T-helper 17 cell (primary cell): ENCODE results near the gene TBX1. TPM values are rescaled to one million over a fixed set of nuclear protein-coding genes. Genes with fewer than 3 reads are reported as not detected.
A peak's percentile ranks its signal among the peaks of the same experiment; 100 is the strongest.

ENCODE experiments used
- ATAC-seq: fragments of 150-1000 bp; cut with Tn5 transposase; 2 replicates; pipeline ENCODE4 v1.10.0; 2021; ENCODE audit warnings: mild to moderate bottlenecking, moderate library complexity
- DNase-seq, 3 donors: peaks; one replicate each; pipeline versions ENCODE4 v3.0.0 to v3.0.0-alpha.2; 2020 to 2021
- H3K9me3 ChIP-seq: one replicate; pipeline ENCODE4 v1.7.0; 2013; ENCODE audit warnings: low read length, mild to moderate bottlenecking; ENCODE audit not compliant: control insufficient read depth, poor library complexity, severe bottlenecking
- H3K27ac Mint-ChIP-seq: one replicate; pipeline ENCODE4 v1.8.0; 2022; ENCODE audit warnings: mild to moderate bottlenecking, moderate library complexity, mixed read lengths
- H3K27me3 Mint-ChIP-seq: one replicate; pipeline ENCODE4 v1.8.0; 2022; ENCODE audit warnings: mixed read lengths
- H3K36me3 Mint-ChIP-seq: one replicate; pipeline ENCODE4 v1.8.0; 2022; ENCODE audit warnings: low read depth, mixed read lengths
- H3K4me1 Mint-ChIP-seq: one replicate; pipeline ENCODE4 v1.8.0; 2022; ENCODE audit warnings: mild to moderate bottlenecking, mixed read lengths
- H3K4me3 Mint-ChIP-seq: one replicate; pipeline ENCODE4 v1.8.0; 2022; ENCODE audit warnings: mild to moderate bottlenecking, moderate library complexity, mixed read lengths
- total RNA-seq, 4 donors: library from RNA in 2 of 4; stranded (reverse) in 2 of 4; gene quantifications; one replicate each; pipeline ENCODE4 v1.2.3 and lab custom pipeline; 2022 to 2026

The TBX1 gene
- total RNA-seq, 2 donors from 2014 or later = not detected

- peaks cover 14% of the 10 kb centered on the region for H3K36me3 Mint-ChIP-seq
- H3K9me3 ChIP-seq = no peaks in the 10 kb centered on the region
- DNase-seq = no peak
- ATAC-seq = no peak
- H3K4me1 Mint-ChIP-seq = peaks cover 13% of the 10 kb centered on the region
- H3K27ac Mint-ChIP-seq = no peak overlapping the region
- H3K4me3 Mint-ChIP-seq = peak overlapping the region; percentile 74
- H3K27me3 Mint-ChIP-seq = peaks cover 63% of the 10 kb centered on the region
Measured at GRCh38 chr22:19764636-19765476, 4.3 kb downstream of the TBX1 start.

- DNase-seq (no peak), ATAC-seq (peak; percentile 52)
- H3K4me1 Mint-ChIP-seq = peaks cover 8% of the 10 kb centered on the region
- peaks cover 13% of the 10 kb centered on the region for H3K36me3 Mint-ChIP-seq
- peaks cover 65% of the 10 kb centered on the region for H3K27me3 Mint-ChIP-seq
- H3K27ac Mint-ChIP-seq = no peak overlapping the region
- no peaks in the 10 kb centered on the region for H3K9me3 ChIP-seq
- H3K4me3 Mint-ChIP-seq = peak overlapping the region; percentile 74
Measured at GRCh38 chr22:19765477-19766239, 5.1 kb downstream of the TBX1 start.

GRCh38 chr22:19766240-19766510, 5.6 kb downstream of the TBX1 start:
- Mint-ChIP-seq H3K27ac (no peak overlapping the region), H3K27me3 (peaks cover 68% of the 10 kb centered on the region), H3K4me1 (peaks cover 8% of the 10 kb centered on the region), H3K36me3 (peaks cover 13% of the 10 kb centered on the region), H3K4me3 (no peak overlapping the region)
- ATAC-seq = no peak
- no peaks in the 10 kb centered on the region for H3K9me3 ChIP-seq
- DNase-seq = no peak

GRCh38 chr22:19766511-19767426, 6.2 kb downstream of the TBX1 start:
- Mint-ChIP-seq H3K27ac (no peak overlapping the region), H3K27me3 (peaks cover 74% of the 10 kb centered on the region), H3K4me3 (peak overlapping the region; percentile 55), H3K4me1 (peaks cover 6% of the 10 kb centered on the region), H3K36me3 (peaks cover 11% of the 10 kb centered on the region)
- no peaks in the 10 kb centered on the region for H3K9me3 ChIP-seq
- peak; percentile 75 for ATAC-seq
- peak in 2 of 3 donors; percentile 16 to 32 for DNase-seq

GRCh38 chr22:19767427-19768341, 7.1 kb downstream of the TBX1 start:
- Mint-ChIP-seq H3K27ac (no peak overlapping the region), H3K27me3 (peaks cover 76% of the 10 kb centered on the region), H3K36me3 (peaks cover 10% of the 10 kb centered on the region), H3K4me3 (no peak overlapping the region), H3K4me1 (peaks cover 8% of the 10 kb centered on the region)
- peak; percentile 27 for ATAC-seq
- no peak for DNase-seq
- no peaks in the 10 kb centered on the region for H3K9me3 ChIP-seq

- H3K9me3 ChIP-seq = no peaks in the 10 kb centered on the region
- DNase-seq = no peak
- H3K27ac Mint-ChIP-seq = no peak overlapping the region
- ATAC-seq = no peak
- no peak overlapping the region for H3K4me3 Mint-ChIP-seq
- peaks cover 78% of the 10 kb centered on the region for H3K27me3 Mint-ChIP-seq
- peaks cover 8% of the 10 kb centered on the region for H3K4me1 Mint-ChIP-seq
- H3K36me3 Mint-ChIP-seq = peaks cover 10% of the 10 kb centered on the region
Measured at GRCh38 chr22:19769393-19769715, 8.8 kb downstream of the TBX1 start.

GRCh38 chr22:19770349-19771220, 10.0 kb downstream of the TBX1 start:
- Mint-ChIP-seq H3K27ac (no peak overlapping the region), H3K4me3 (no peak overlapping the region), H3K4me1 (peaks cover 8% of the 10 kb centered on the region), H3K27me3 (peaks cover 70% of the 10 kb centered on the region), H3K36me3 (peaks cover 8% of the 10 kb centered on the region)
- H3K9me3 ChIP-seq = no peaks in the 10 kb centered on the region
- DNase-seq (no peak), ATAC-seq (no peak)

- Mint-ChIP-seq H3K27me3 (peaks cover 72% of the 10 kb centered on the region), H3K4me1 (peaks cover 15% of the 10 kb centered on the region), H3K4me3 (no peak overlapping the region), H3K36me3 (peaks cover 8% of the 10 kb centered on the region), H3K27ac (no peak overlapping the region)
- DNase-seq = no peak
- no peak for ATAC-seq
- H3K9me3 ChIP-seq = no peaks in the 10 kb centered on the region
Measured at GRCh38 chr22:19772422-19772672, 11.8 kb downstream of the TBX1 start.

GRCh38 chr22:19772673-19773469, 12.3 kb downstream of the TBX1 start:
- H3K36me3 Mint-ChIP-seq = peaks cover 8% of the 10 kb centered on the region
- no peaks in the 10 kb centered on the region for H3K9me3 ChIP-seq

GRCh38 chr22:19773470-19774040, 13.0 kb downstream of the TBX1 start:
- ATAC-seq (no peak), DNase-seq (no peak)
- peaks cover 77% of the 10 kb centered on the region for H3K27me3 Mint-ChIP-seq
- H3K9me3 ChIP-seq = no peaks in the 10 kb centered on the region
- peaks cover 8% of the 10 kb centered on the region for H3K36me3 Mint-ChIP-seq
- H3K27ac Mint-ChIP-seq = no peak overlapping the region
- H3K4me1 Mint-ChIP-seq = peaks cover 12% of the 10 kb centered on the region
- no peak overlapping the region for H3K4me3 Mint-ChIP-seq

More at GRCh38 chr22:19772673-19773469, 12.3 kb downstream of the TBX1 start:
- peaks cover 72% of the 10 kb centered on the region for H3K27me3 Mint-ChIP-seq
- H3K4me3 Mint-ChIP-seq = no peak overlapping the region
- ATAC-seq (no peak), DNase-seq (no peak)
- H3K4me1 Mint-ChIP-seq = peaks cover 12% of the 10 kb centered on the region
- H3K27ac Mint-ChIP-seq = no peak overlapping the region

GRCh38 chr22:19774628-19775027, 14.1 kb downstream of the TBX1 start:
- no peak for ATAC-seq

More at GRCh38 chr22:19774628-19775027, 14.1 kb downstream of the TBX1 start:
- no peak overlapping the region for H3K4me3 Mint-ChIP-seq
- DNase-seq = no peak
- H3K9me3 ChIP-seq = no peaks in the 10 kb centered on the region
- peaks cover 12% of the 10 kb centered on the region for H3K4me1 Mint-ChIP-seq
- H3K27ac Mint-ChIP-seq = no peak overlapping the region
- H3K27me3 Mint-ChIP-seq = peaks cover 81% of the 10 kb centered on the region
- H3K36me3 Mint-ChIP-seq = peaks cover 6% of the 10 kb centered on the region
